Stimulated activated CD8-positive, alpha-beta memory T cell treated with anti-CD3 and anti-CD28 coated beads, Interleukin-4, amount 100 ng/mL, for 1 hour (primary cell): Measurements from ENCODE around the gene TMIE.

Experiments
- DNase-seq, 2 donors: peaks; one replicate each; pipeline ENCODE4 v3.0.0-alpha.2; 2020; ENCODE audit warnings: low read depth in 2 of 2, low spot score in 1 of 2

TMIE gene

GRCh38 chr3:46669191-46669999 is 31.8 kb upstream of the TMIE start:
- no peak for DNase-seq

GRCh38 chr3:46670000-46670890 is 30.9 kb upstream of the TMIE start:
- no peak for DNase-seq

- no peak for DNase-seq
Observed at GRCh38 chr3:46670891-46671427, 30.2 kb upstream of the TMIE start.

GRCh38 chr3:46671541-46672348 is 29.4 kb upstream of the TMIE start:
- no peak for DNase-seq

GRCh38 chr3:46672349-46672695 is 28.9 kb upstream of the TMIE start:
- DNase-seq = no peak

- no peak for DNase-seq
Observed at GRCh38 chr3:46673151-46674030, 27.8 kb upstream of the TMIE start.

- DNase-seq = no peak
Observed at GRCh38 chr3:46674031-46674845, 27.0 kb upstream of the TMIE start.

- no peak for DNase-seq
Observed at GRCh38 chr3:46675426-46675825, 25.8 kb upstream of the TMIE start.

- DNase-seq = no peak
Observed at GRCh38 chr3:46675843-46676567, 25.2 kb upstream of the TMIE start.

GRCh38 chr3:46676601-46677410 is 24.4 kb upstream of the TMIE start:
- DNase-seq = no peak

GRCh38 chr3:46677411-46677726 is 23.8 kb upstream of the TMIE start:
- DNase-seq = no peak

- DNase-seq = no peak
Observed at GRCh38 chr3:46678280-46678679, 22.9 kb upstream of the TMIE start.

- no peak for DNase-seq
Observed at GRCh38 chr3:46679681-46680080, 21.5 kb upstream of the TMIE start.

GRCh38 chr3:46680298-46680826 is 20.8 kb upstream of the TMIE start:
- DNase-seq = no peak

GRCh38 chr3:46681387-46681786 is 19.8 kb upstream of the TMIE start:
- DNase-seq = no peak

- no peak for DNase-seq
Observed at GRCh38 chr3:46681856-46682540, 19.2 kb upstream of the TMIE start.

GRCh38 chr3:46682974-46683373 is 18.2 kb upstream of the TMIE start:
- DNase-seq = no peak
